Measurements from ENCODE around the gene NUDT1. TPM values are rescaled to one million over a fixed set of nuclear protein-coding genes. Genes with fewer than 3 reads are reported as not detected.

The NUDT1 gene
- total RNA-seq, 2 experiments from 2014 or later: 88.4 to 117 TPM

DNA sequence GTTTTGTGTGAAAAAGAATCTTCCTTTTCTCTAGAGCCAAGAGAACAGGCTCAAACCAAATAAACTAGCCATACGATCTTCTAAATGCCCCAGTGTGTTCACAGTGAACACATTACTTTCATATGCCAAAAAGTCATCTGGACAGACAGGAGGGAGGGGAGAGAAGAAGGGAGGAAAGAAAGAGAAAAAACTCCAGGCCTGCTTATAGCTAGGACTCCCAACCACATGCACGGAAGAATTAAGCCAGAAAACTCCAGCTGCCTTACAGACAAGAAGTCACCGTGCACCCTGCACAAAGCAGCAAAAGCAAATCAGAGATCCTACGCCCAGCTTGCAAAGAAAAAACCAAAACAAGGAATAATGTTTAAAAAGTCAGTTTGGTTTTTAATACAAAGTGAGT, 37.9 kb downstream of the NUDT1 start:
- Histone ChIP-seq H3K27ac (ENCODE audit: low read depth, low read length, poor library complexity, severe bottlenecking) (no peak overlapping the region), H3K9me3 (ENCODE audit: low read length) (no peaks in the 10 kb centered on the region), H2AFZ (ENCODE audit: low read length) (no peak overlapping the region), H3K9me2 (ENCODE audit: insufficient read depth, low read length) (no peaks in the 10 kb centered on the region), H3K36me3 (ENCODE audit: insufficient read depth, low read length) (peaks cover 5% of the 10 kb centered on the region; the same call in 1 of the 2 replicates), H3K4me3 (ENCODE audit: low read depth, low read length, poor library complexity, severe bottlenecking) (no peak overlapping the region), H3K4me1 (ENCODE audit: insufficient read depth, low read length, poor library complexity, severe bottlenecking) (no peaks in the 10 kb centered on the region), H3K4me2 (ENCODE audit: low read length) (no peak overlapping the region), H4K20me1 (ENCODE audit: insufficient read depth, low read length) (no peaks in the 10 kb centered on the region), H3K79me2 (ENCODE audit: insufficient read depth, low read depth, low read length) (no peaks in the 10 kb centered on the region)
- DNase-seq (ENCODE audit: low spot score): no peak
- no TSS peak for BruUV-seq (replicated peaks)
- intact Hi-C loops (cut with micrococcal nuclease; ENCODE audit: unreplicated experiment): no loop called here
- ChIA-PET POLR2A (interaction anchor here (0.6 to 1.5 kb wide), 2 partner anchors 13 to 29 kb away, joined by 4 read pairs; no protein-coding TSS in a partner anchor), CTCF (ENCODE audit: unreplicated experiment) (no interaction called here)
- TF ChIP-seq, protein P1, sequence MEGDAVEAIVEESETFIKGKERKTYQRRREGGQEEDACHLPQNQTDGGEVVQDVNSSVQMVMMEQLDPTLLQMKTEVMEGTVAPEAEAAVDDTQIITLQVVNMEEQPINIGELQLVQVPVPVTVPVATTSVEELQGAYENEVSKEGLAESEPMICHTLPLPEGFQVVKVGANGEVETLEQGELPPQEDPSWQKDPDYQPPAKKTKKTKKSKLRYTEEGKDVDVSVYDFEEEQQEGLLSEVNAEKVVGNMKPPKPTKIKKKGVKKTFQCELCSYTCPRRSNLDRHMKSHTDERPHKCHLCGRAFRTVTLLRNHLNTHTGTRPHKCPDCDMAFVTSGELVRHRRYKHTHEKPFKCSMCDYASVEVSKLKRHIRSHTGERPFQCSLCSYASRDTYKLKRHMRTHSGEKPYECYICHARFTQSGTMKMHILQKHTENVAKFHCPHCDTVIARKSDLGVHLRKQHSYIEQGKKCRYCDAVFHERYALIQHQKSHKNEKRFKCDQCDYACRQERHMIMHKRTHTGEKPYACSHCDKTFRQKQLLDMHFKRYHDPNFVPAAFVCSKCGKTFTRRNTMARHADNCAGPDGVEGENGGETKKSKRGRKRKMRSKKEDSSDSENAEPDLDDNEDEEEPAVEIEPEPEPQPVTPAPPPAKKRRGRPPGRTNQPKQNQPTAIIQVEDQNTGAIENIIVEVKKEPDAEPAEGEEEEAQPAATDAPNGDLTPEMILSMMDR (conservative IDR thresholded peaks at IDR 0.05; ENCODE audit: low read length): no peak
- TF ChIP-seq EZH2phosphoT487 (IDR thresholded peaks at IDR 0.05; ENCODE audit: borderline replicate concordance, low read depth, low read length): no peak

DNA sequence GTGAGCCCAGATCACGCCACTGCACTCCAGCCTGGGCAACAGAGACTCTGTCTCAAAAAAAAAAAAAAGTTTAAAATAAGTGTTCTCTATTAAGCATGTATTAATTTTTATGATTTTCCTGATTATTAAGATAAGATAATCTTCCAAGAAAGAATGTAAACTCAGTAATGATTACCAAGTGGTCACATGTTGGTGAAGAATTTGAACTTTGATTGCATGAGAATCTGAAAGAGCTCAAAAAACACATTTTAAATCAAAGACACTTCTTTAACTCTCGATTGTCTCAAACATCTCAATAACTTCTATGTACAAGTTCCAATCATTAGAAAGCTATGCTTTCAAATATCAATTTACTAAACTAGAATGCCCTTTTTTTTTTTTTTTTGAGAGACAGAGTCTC, 38.4 kb downstream of the NUDT1 start:
- Histone ChIP-seq H3K36me3 (ENCODE audit: insufficient read depth, low read length) (peaks cover 5% of the 10 kb centered on the region; the same call in 1 of the 2 replicates), H3K4me3 (ENCODE audit: low read depth, low read length, poor library complexity, severe bottlenecking) (no peak overlapping the region), H3K27ac (ENCODE audit: low read depth, low read length, poor library complexity, severe bottlenecking) (no peak overlapping the region), H3K79me2 (ENCODE audit: insufficient read depth, low read depth, low read length) (no peaks in the 10 kb centered on the region), H4K20me1 (ENCODE audit: insufficient read depth, low read length) (no peaks in the 10 kb centered on the region), H3K4me2 (ENCODE audit: low read length) (no peak overlapping the region), H3K9me2 (ENCODE audit: insufficient read depth, low read length) (no peaks in the 10 kb centered on the region), H3K4me1 (ENCODE audit: insufficient read depth, low read length, poor library complexity, severe bottlenecking) (no peaks in the 10 kb centered on the region), H2AFZ (ENCODE audit: low read length) (no peak overlapping the region), H3K9me3 (ENCODE audit: low read length) (no peaks in the 10 kb centered on the region)
- ChIA-PET CTCF (ENCODE audit: unreplicated experiment) (no interaction called here), POLR2A (interaction anchor here (0.6 to 1.5 kb wide), 3 partner anchors 14 to 32 kb away, joined by 3 to 4 read pairs (median 4); no protein-coding TSS in a partner anchor)
- intact Hi-C loops (cut with micrococcal nuclease; ENCODE audit: unreplicated experiment): no loop called here
- no TSS peak for BruUV-seq (replicated peaks)
- no peak for TF ChIP-seq EZH2phosphoT487 (IDR thresholded peaks at IDR 0.05; ENCODE audit: borderline replicate concordance, low read depth, low read length)
- TF ChIP-seq, protein P1 (conservative IDR thresholded peaks at IDR 0.05; ENCODE audit: low read length): no peak
- DNase-seq (ENCODE audit: low spot score): no peak

DNA sequence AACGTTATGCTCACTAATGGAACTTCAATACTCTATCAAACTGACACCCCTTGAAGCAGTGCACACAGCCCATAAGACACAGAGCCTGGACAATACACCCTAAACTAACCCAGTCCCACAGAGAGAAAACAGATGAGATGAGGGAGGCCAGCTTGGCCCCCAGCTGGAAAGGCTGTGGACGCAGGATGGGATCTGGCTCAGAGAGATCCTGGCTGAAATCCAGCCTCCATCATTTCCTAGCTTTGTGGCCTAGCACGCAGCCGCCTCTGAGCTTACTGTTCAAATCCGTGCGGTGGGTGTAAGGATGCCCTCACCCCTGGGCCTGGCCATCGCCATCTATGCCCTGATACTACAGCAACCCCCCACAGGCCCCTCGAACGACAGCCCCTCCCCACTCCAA, 39.5 kb downstream of the NUDT1 start:
- no peaks in the 10 kb centered on the region for H3K9me2 ChIP-seq (ENCODE audit: insufficient read depth, low read length)
- H3K79me2 ChIP-seq (ENCODE audit: insufficient read depth, low read depth, low read length): no peaks in the 10 kb centered on the region
- no peaks in the 10 kb centered on the region for H4K20me1 ChIP-seq (ENCODE audit: insufficient read depth, low read length)
- no peaks in the 10 kb centered on the region for H3K4me1 ChIP-seq (ENCODE audit: insufficient read depth, low read length, poor library complexity, severe bottlenecking)
- BruUV-seq (replicated peaks): no TSS peak
- H3K9me3 ChIP-seq (ENCODE audit: low read length): no peaks in the 10 kb centered on the region
- TF ChIP-seq, protein P1 (conservative IDR thresholded peaks at IDR 0.05; ENCODE audit: low read length): no peak
- no peak for TF ChIP-seq EZH2phosphoT487 (IDR thresholded peaks at IDR 0.05; ENCODE audit: borderline replicate concordance, low read depth, low read length)
- POLR2A ChIA-PET: no interaction called here
- DNase-seq (ENCODE audit: low spot score): no peak
- H2AFZ ChIP-seq (ENCODE audit: low read length): no peak overlapping the region
- peaks cover 5% of the 10 kb centered on the region; the same call in 1 of the 2 replicates for H3K36me3 ChIP-seq (ENCODE audit: insufficient read depth, low read length)
- no peak overlapping the region for H3K4me2 ChIP-seq (ENCODE audit: low read length)
- intact Hi-C loops (cut with micrococcal nuclease; ENCODE audit: unreplicated experiment): no loop called here
- no peak overlapping the region for H3K4me3 ChIP-seq (ENCODE audit: low read depth, low read length, poor library complexity, severe bottlenecking)
- no peak overlapping the region for H3K27ac ChIP-seq (ENCODE audit: low read depth, low read length, poor library complexity, severe bottlenecking)
- CTCF ChIA-PET (ENCODE audit: unreplicated experiment): no interaction called here
